OCI-LY1 (cell line): ENCODE results near the gene NUDCD3.

ENCODE experiments used
- H2AFZ ChIP-seq: fragments of 200-600 bp; sonication (generic), shearing (Covaris generic); 2 replicates; pipeline ENCODE4 v1.6.0; 2014; ENCODE audit warnings: antibody characterized with exemption, mild to moderate bottlenecking, low read length
- H3F3A ChIP-seq: fragments of 200-600 bp; sonication (generic), shearing (Covaris generic); 2 replicates; pipeline ENCODE4 v1.6.0; 2014; ENCODE audit warnings: mild to moderate bottlenecking, antibody characterized with exemption, low read length, moderate library complexity; ENCODE audit not compliant: insufficient read depth
- H3K27ac ChIP-seq: fragments of 200-600 bp; sonication (generic); 2 replicates; pipeline ENCODE4 v1.5.1; 2014; ENCODE audit warnings: low read length, mixed run types, mild to moderate bottlenecking, low read depth; ENCODE audit not compliant: poor library complexity, severe bottlenecking
- H3K27me3 ChIP-seq: fragments of 200-600 bp; sonication (generic); 2 replicates; pipeline ENCODE4 v1.6.0; 2014; ENCODE audit warnings: antibody characterized with exemption, mild to moderate bottlenecking, low read length, moderate library complexity; ENCODE audit not compliant: insufficient read depth
- H3K36me3 ChIP-seq: fragments of 200-600 bp; sonication (generic); 2 replicates; pipeline ENCODE4 v1.6.1; 2014; ENCODE audit warnings: mild to moderate bottlenecking, antibody characterized with exemption, low read length, moderate library complexity, mixed read lengths; ENCODE audit not compliant: insufficient read depth
- H3K4me1 ChIP-seq: fragments of 200-600 bp; sonication (generic); 2 replicates; pipeline ENCODE4 v1.5.1; 2014; ENCODE audit warnings: mild to moderate bottlenecking, low read length, moderate library complexity; ENCODE audit not compliant: insufficient read depth, severe bottlenecking
- H3K4me2 ChIP-seq: fragments of 200-600 bp; sonication (generic), shearing (Covaris generic); 2 replicates; pipeline ENCODE4 v1.6.1; 2014; ENCODE audit warnings: low read length
- H3K4me3 ChIP-seq: fragments of 200-600 bp; sonication (generic); 2 replicates; pipeline ENCODE4 v1.5.1; 2014; ENCODE audit warnings: low read length, low read depth, mild to moderate bottlenecking, mixed read lengths; ENCODE audit not compliant: poor library complexity, severe bottlenecking
- H3K79me2 ChIP-seq: fragments of 200-600 bp; shearing (Covaris generic); 2 replicates; pipeline ENCODE4 v1.6.1; 2016; ENCODE audit warnings: mixed run types, low read length, mixed read lengths; ENCODE audit not compliant: insufficient read depth
- H3K9ac ChIP-seq: fragments of 200-600 bp; sonication (generic), shearing (Covaris generic); 2 replicates; pipeline ENCODE4 v1.6.1; 2014; ENCODE audit warnings: mild to moderate bottlenecking, low read length, mixed read lengths
- H3K9me2 ChIP-seq: fragments of 200-600 bp; sonication (generic), shearing (Covaris generic); 2 replicates; pipeline ENCODE4 v1.6.1; 2014; ENCODE audit warnings: low read depth, mild to moderate bottlenecking, low read length, mixed read lengths
- H3K9me3 ChIP-seq: fragments of 200-600 bp; shearing (Covaris generic); 2 replicates; pipeline ENCODE4 v1.6.1; 2014; ENCODE audit warnings: low read length, mixed read lengths
- H4K20me1 ChIP-seq: fragments of 200-600 bp; sonication (generic), shearing (Covaris generic); 2 replicates; pipeline ENCODE4 v1.6.0; 2016; ENCODE audit warnings: mild to moderate bottlenecking, low read length; ENCODE audit not compliant: insufficient read depth
- CTCF ChIP-seq: fragments of 200-600 bp; sonication (generic), shearing (Covaris generic); IDR thresholded peaks from 2 replicates; pipeline ENCODE4 v1.5.1; 2017; ENCODE audit warnings: mild to moderate bottlenecking, antibody characterized with exemption, low read length, moderate library complexity, mixed read lengths
- EZH2 ChIP-seq: fragments of 200-600 bp; sonication (generic), shearing (Covaris generic); IDR thresholded peaks from 2 replicates; pipeline ENCODE4 v1.8.0; 2017; ENCODE audit warnings: borderline replicate concordance, mixed run types, mild to moderate bottlenecking, antibody characterized with exemption, low read length, moderate library complexity, mixed read lengths

NUDCD3 gene

GRCh38 chr7:44440577-44441078, 49.8 kb downstream of the NUDCD3 start:
- Histone ChIP-seq H2AFZ (no peak overlapping the region), H3K9ac (no peak overlapping the region), H3K4me1 (no peaks in the 10 kb centered on the region), H3K9me2 (no peaks in the 10 kb centered on the region), H3K27ac (no peak overlapping the region), H4K20me1 (no peaks in the 10 kb centered on the region), H3K9me3 (peaks cover 10% of the 10 kb centered on the region), H3K4me2 (no peak overlapping the region), H3K79me2 (peaks cover 13% of the 10 kb centered on the region; the same call in 1 of the 2 replicates), H3F3A (no peaks in the 10 kb centered on the region), H3K36me3 (peaks cover 31% of the 10 kb centered on the region), H3K27me3 (no peaks in the 10 kb centered on the region), H3K4me3 (no peak overlapping the region)
- TF ChIP-seq CTCF (no peak), EZH2 (no peak)

GRCh38 chr7:44439926-44440325, 50.5 kb downstream of the NUDCD3 start:
- Histone ChIP-seq H4K20me1 (no peaks in the 10 kb centered on the region), H2AFZ (no peak overlapping the region), H3K36me3 (peaks cover 24% of the 10 kb centered on the region), H3K4me2 (no peak overlapping the region), H3K9me3 (peaks cover 3% of the 10 kb centered on the region), H3K79me2 (peaks cover 13% of the 10 kb centered on the region; the same call in 1 of the 2 replicates), H3K4me1 (no peaks in the 10 kb centered on the region), H3F3A (no peaks in the 10 kb centered on the region), H3K27me3 (no peaks in the 10 kb centered on the region), H3K4me3 (no peak overlapping the region), H3K27ac (no peak overlapping the region), H3K9ac (no peak overlapping the region), H3K9me2 (no peaks in the 10 kb centered on the region)
- TF ChIP-seq CTCF (no peak), EZH2 (no peak)

- TF ChIP-seq EZH2 (no peak), CTCF (no peak)
- H4K20me1 ChIP-seq: no peaks in the 10 kb centered on the region
- H3F3A ChIP-seq: no peaks in the 10 kb centered on the region
- H3K27ac ChIP-seq: no peak overlapping the region
- no peak overlapping the region for H3K9ac ChIP-seq
- no peaks in the 10 kb centered on the region for H3K9me3 ChIP-seq
- H3K9me2 ChIP-seq: no peaks in the 10 kb centered on the region
- H3K27me3 ChIP-seq: no peaks in the 10 kb centered on the region
- H3K4me1 ChIP-seq: no peaks in the 10 kb centered on the region
- H2AFZ ChIP-seq: no peak overlapping the region
- H3K4me2 ChIP-seq: no peak overlapping the region
- H3K79me2 ChIP-seq: peaks cover 13% of the 10 kb centered on the region; the same call in 1 of the 2 replicates
- H3K4me3 ChIP-seq: no peak overlapping the region
- H3K36me3 ChIP-seq: peaks cover 17% of the 10 kb centered on the region
These were observed 51.6 kb downstream of the NUDCD3 start for GRCh38 chr7:44438816-44439215.
